HG03095 (cell line): Measurements from ENCODE around the gene RYR1.
"Not testable (repeated sequence)": the region's sequence is repeated elsewhere in the genome, so short reads cannot be mapped to it uniquely, and the experiment has no call there.

Source experiments
- ATAC-seq: cut with Tn5 transposase; IDR thresholded peaks from one replicate; pipeline ENCODE4 v1.9.1; 2021; ENCODE audit warnings: moderate library complexity; ENCODE audit not compliant: unreplicated experiment

Gene RYR1

GRCh38 chr19:38512277-38512676 is 78.8 kb downstream of the RYR1 start:
- ATAC-seq = no peak

DNA sequence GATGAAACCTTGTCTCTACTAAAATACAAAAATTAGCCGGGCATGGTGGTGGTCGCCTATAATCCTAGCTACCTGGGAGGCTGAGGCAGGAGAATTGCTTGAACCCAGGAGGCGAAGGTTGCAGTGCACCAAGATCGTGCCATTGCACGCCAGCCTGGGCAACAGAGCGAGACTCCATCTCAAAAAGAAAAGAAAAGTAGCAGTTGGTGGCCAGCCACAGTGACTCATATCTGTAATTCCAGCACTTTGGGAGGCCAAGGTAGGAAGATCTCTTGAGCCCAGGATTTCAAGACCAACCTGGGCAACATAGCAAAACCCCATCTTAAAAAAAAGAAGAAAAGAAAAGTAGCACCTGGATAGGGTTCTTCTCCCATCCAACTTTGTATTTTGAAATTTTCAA is 79.7 kb downstream of the RYR1 start:
- not testable (repeated sequence) for ATAC-seq

- ATAC-seq = no peak
Measured at GRCh38 chr19:38513762-38514167, 80.3 kb downstream of the RYR1 start.

DNA sequence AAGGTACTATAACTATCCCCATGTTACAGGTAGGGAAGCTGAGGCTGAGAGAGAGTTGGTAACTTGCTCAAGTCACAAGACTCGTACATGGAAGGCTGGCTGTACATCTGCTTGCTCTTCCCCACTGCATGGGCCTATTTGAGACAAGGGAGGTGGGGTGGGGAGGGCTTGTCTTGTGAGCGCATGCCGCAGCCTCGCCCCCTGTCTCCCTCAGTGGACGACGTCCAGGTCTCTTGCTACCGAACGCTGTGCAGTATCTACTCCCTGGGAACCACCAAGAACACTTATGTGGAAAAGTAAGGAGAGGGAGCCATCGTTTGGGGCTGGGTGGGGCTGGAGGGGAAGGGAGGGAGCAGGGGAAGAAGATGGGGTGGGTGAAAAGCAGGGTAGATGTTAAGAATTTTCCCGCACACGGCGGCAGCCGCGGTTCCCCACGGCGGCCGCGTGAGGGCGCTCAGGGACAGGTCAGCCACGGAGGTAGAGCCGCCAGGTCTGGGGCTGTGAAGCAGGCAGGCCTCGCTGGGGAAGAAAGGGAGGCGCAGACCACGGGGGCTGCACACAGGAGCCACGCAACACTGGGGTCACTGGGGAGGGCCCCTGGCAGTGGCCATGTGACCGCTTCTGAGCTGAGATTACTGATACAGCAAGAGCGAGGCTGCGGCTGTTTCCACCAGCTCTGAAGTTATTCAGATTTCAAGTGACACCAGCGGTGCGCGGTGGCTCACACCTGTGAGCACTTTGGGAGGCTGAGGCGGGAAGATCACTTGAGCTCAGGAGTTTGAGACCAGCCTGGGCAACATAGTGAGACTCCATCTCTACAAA is 81.5 kb downstream of the RYR1 start:
- ATAC-seq = no peak

- no peak for ATAC-seq
Measured at GRCh38 chr19:38515896-38516295, 82.4 kb downstream of the RYR1 start.

DNA sequence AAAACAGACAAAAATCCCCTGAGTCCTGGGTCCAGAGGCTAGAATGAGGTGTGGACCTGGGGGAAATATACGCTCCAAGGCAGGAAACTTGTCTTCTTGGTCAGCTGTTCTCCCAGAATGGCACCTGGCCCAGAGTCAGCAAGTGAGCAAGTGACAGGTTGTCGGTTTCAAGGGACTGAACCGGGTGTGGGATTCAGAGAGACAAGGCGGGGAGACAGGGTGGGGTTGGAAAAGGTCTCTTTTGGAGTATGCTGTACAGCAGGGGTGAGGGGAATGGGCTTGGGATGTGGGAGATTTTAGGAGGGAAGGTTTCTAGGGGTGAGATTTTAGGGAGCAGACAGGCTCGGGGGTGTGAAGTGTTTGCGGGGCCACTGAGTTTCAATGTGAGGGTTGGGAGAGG is 83.3 kb downstream of the RYR1 start:
- ATAC-seq = no peak

DNA sequence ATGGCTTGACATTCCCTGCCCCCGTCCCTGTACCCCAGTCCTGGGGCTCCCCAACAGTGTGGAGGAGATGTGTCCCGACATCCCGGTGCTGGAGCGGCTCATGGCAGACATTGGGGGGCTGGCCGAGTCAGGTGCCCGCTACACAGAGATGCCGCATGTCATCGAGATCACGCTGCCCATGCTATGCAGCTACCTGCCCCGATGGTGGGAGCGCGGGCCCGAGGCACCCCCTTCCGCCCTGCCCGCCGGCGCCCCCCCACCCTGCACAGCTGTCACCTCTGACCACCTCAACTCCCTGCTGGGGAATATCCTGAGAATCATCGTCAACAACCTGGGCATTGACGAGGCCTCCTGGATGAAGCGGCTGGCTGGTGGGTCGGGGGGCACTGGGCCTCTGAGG is 83.8 kb downstream of the RYR1 start:
- ATAC-seq = no peak

DNA sequence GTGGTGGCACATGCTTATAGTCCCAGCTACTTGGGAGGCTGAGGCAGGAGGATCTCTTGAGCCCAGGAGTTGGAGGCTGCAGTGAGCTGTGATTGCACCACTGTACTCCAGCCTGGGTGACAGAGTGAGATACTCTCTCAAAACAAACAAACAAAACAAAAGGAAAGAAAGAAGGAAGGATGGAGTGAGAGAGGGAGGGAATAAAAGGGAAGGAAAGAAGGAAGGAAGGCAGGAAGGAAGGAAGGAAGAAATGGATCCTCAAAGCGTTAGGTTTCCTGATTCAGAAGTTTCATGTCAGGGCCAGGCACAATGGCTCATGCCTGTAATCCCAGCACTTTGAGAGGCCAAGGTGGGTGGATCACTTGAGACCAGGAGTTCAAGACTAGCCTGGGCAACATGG is 84.5 kb downstream of the RYR1 start:
- not testable (repeated sequence) for ATAC-seq

GRCh38 chr19:38519168-38519567 is 85.7 kb downstream of the RYR1 start:
- no peak for ATAC-seq

DNA sequence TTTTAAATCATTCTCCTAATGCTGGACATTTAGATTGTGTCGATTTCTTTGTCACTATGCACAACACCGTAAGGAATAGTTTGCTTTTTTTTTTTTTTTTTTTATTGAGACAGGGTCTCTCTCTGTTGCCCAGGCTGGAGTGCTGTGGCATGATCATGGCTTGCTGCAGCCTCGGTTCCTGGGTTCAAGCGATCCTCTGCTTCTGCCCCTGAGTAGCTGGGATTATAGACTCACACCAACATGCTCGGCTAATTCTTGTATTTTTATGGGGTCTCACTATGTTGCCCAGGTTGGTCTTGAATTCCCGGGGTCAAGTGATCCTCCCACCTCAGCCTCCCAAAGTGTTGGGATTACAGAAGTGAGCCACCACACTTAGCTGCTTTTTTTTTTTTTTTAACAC is 86.5 kb downstream of the RYR1 start:
- ATAC-seq = no peak

- no peak for ATAC-seq
Measured at GRCh38 chr19:38522915-38523314, 89.4 kb downstream of the RYR1 start.

DNA sequence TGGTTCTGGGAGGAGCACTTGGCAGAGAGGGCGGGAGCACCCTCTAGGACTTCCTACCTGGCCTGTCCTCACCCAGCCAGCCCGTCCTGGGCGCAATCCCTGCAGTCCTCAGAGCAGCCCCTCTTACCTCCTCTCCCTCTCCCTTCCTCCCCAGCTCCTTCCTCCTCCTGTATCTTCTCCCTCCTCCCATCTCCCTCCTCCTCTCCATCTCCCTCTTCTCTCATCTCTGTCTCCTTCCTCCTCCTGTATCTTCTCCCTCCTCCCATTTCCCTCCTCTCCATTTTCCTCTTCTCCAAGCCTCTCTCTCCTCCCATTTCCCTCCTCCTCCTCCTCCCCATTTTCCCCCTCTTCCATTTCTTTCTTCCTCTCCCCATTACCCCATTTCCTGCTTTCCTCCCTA is 89.8 kb downstream of the RYR1 start:
- no peak for ATAC-seq

DNA sequence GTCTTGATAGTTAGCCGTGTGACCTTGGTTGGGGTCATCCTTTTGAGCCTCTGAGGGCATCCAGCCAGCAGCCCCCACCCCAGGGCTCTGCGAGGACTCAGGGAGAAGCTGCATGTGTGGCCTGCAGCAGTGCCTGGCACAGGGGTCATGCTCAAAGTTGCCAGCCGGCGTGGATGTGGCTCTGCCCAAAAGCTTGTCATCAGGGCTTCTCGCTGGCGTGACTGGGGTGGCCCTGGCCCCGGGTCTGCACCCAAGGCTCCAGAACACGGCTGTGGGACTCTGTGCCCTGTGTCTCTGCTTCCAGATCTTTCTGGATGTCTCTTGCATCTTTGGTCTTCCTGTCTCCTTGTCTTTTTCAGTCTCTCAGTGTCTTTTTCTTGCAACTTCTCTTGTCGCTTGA is 90.9 kb downstream of the RYR1 start:
- ATAC-seq = no peak

GRCh38 chr19:38524994-38525634 is 91.6 kb downstream of the RYR1 start:
- no peak for ATAC-seq

DNA sequence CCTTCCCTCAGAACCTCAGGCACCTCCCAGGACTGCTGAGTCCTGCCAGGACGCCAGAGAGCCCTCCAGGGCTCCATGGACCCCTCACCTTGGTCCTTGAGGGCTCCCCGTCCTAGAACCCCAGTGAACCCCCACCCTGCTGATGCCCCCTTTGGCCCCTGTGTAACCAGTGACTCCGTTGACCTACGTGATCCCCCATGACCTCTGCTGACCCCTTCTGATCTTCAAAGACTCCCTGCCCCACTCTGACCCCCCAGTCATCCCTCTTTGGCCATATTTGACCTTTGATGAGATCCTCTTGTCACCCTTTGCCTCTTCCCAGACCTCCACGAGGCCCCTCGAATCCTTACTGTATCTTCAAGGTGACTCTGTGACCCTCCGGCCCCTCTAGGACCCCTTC is 92.9 kb downstream of the RYR1 start:
- ATAC-seq = no peak

DNA sequence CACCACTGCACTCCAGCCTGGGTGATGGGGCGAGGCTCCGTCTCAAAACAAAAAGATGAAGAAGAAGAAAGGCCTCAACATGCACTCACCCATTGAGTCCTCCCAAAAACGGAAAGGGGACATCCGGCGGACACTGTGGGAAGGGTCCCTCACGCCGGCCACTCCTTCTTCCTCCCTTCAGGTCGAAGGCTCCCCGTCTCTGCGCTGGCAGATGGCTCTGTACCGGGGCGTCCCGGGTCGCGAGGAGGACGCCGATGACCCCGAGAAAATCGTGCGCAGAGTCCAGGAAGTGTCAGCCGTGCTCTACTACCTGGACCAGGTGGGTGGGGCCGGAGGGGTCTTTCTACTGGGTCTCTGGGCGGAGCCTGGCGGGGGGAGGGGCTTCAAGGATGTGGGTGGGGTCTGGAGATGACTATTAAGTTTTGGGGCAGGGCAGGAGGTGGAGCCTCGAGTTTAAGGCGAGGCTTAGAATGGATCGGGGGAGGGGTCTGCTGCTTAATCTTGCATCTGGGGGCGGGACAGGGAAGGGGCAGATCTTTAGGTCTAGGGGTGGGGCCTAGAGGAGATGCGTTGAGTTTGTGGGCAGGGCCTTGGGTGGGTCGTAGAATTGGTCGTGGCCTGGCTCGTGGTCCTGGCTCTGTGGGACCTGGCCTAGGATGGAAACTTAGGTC is 94.1 kb downstream of the RYR1 start:
- no peak for ATAC-seq

- ATAC-seq = no peak
Measured at GRCh38 chr19:38528213-38528755, 94.8 kb downstream of the RYR1 start.

DNA sequence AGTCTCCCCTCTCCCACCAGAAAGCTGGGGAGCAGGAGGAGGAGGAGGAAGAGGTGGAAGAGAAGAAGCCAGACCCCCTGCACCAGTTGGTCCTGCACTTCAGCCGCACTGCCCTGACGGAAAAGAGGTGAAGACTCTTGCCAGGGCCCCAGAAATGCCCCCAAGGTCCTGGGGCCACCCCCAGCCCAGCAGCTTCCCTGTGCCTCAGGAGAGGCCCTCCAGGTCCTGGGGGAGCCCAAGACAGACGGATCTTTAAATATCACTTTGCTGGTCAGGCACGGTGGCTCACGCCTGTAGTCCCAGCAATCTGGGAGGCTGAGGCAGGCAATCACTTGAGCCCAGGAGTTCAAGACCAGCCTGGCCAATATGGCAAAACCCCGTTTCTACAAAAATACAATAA is 95.4 kb downstream of the RYR1 start:
- no peak for ATAC-seq

DNA sequence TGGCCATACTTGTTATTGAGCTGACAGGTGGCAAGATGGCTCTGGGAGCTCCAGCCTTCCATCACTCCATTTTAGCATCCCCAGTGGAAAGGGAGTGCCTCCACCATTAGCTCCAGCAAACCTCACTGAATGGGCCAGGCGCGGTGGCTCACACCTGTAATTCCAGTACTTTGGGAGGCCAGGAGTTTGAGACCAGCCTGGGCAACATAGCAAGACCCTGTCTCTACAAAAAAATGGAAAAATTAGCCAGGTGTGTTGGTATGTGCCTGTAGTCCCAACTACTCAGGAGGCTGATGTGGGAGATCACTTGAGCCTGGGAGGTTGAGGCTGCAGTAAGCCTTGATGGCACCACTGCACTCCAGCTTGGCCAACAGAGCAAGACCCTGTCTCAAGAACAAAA is 98.0 kb downstream of the RYR1 start:
- no peak for ATAC-seq

GRCh38 chr19:38532939-38533338 is 99.4 kb downstream of the RYR1 start:
- ATAC-seq = no peak

DNA sequence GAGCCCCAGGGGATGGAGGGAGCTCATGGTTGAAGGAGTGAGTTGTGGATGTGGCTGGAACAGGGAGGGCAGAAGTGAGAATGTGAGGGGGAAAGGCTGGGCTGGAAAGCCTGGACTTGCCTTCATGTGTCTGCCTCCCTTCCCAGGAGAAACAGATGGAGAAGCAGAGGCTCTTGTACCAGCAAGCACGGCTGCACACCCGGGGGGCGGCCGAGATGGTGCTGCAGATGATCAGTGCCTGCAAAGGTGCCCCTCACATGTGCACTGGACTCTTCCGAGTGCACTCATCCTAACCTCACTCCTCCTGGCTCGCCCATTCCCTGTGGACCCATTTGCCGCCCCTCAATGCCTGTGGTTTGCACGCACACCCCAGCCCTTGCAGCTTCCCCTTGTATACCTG is 101.1 kb downstream of the RYR1 start:
- no peak for ATAC-seq

- ATAC-seq = no peak
Measured at GRCh38 chr19:38535212-38535611, 101.7 kb downstream of the RYR1 start.
